GM19395 (cell line): Measurements from ENCODE around the gene GCLC.
"Not testable (repeated sequence)": the region's sequence is repeated elsewhere in the genome, so short reads cannot be mapped to it uniquely, and the experiment has no call there.

ENCODE experiments used
- ATAC-seq: cut with Tn5 transposase; IDR thresholded peaks from one replicate; pipeline ENCODE4 v1.9.1; 2021; ENCODE audit warnings: mild to moderate bottlenecking, moderate library complexity; ENCODE audit not compliant: unreplicated experiment

GCLC gene

GRCh38 chr6:53564401-53565065 lies 19.6 kb upstream of the GCLC start:
- no peak for ATAC-seq

- no peak for ATAC-seq
These were observed 12.2 kb upstream of the GCLC start for GRCh38 chr6:53556986-53557715.

- not testable (repeated sequence) for ATAC-seq
These were observed 8.7 kb upstream of the GCLC start for GRCh38 chr6:53553600-53553999.

GRCh38 chr6:53551681-53552080 lies 6.8 kb upstream of the GCLC start:
- not testable (repeated sequence) for ATAC-seq

GRCh38 chr6:53547811-53548496 lies 3.1 kb upstream of the GCLC start:
- ATAC-seq: peak; percentile 72

- peak; percentile 26 for ATAC-seq
These were observed 2.4 kb upstream of the GCLC start for GRCh38 chr6:53547166-53547810.

GRCh38 chr6:53546281-53546680 lies 1.4 kb upstream of the GCLC start:
- ATAC-seq: no peak

GRCh38 chr6:53544217-53544469 lies 758 bp downstream of the GCLC start:
- no peak for ATAC-seq

- no peak for ATAC-seq
These were observed 1.3 kb downstream of the GCLC start for GRCh38 chr6:53543359-53544216.

GRCh38 chr6:53541900-53542299 lies 3.0 kb downstream of the GCLC start:
- ATAC-seq: no peak

GRCh38 chr6:53540129-53540692 lies 4.7 kb downstream of the GCLC start:
- no peak for ATAC-seq

GRCh38 chr6:53539561-53539960 lies 5.3 kb downstream of the GCLC start:
- no peak for ATAC-seq

GRCh38 chr6:53536561-53536960 lies 8.3 kb downstream of the GCLC start:
- ATAC-seq: no peak

GRCh38 chr6:53532942-53533341 lies 12.0 kb downstream of the GCLC start:
- no peak for ATAC-seq

- ATAC-seq: no peak
These were observed 12.7 kb downstream of the GCLC start for GRCh38 chr6:53532061-53532797.

- ATAC-seq: no peak
These were observed 14.0 kb downstream of the GCLC start for GRCh38 chr6:53530780-53531386.

- no peak for ATAC-seq
These were observed 14.6 kb downstream of the GCLC start for GRCh38 chr6:53530346-53530745.

- no peak for ATAC-seq
These were observed 15.4 kb downstream of the GCLC start for GRCh38 chr6:53529324-53530036.

GRCh38 chr6:53528107-53528506 lies 16.8 kb downstream of the GCLC start:
- ATAC-seq: no peak
